ENCODE data around the gene LTBP2.

Gene LTBP2

DNA sequence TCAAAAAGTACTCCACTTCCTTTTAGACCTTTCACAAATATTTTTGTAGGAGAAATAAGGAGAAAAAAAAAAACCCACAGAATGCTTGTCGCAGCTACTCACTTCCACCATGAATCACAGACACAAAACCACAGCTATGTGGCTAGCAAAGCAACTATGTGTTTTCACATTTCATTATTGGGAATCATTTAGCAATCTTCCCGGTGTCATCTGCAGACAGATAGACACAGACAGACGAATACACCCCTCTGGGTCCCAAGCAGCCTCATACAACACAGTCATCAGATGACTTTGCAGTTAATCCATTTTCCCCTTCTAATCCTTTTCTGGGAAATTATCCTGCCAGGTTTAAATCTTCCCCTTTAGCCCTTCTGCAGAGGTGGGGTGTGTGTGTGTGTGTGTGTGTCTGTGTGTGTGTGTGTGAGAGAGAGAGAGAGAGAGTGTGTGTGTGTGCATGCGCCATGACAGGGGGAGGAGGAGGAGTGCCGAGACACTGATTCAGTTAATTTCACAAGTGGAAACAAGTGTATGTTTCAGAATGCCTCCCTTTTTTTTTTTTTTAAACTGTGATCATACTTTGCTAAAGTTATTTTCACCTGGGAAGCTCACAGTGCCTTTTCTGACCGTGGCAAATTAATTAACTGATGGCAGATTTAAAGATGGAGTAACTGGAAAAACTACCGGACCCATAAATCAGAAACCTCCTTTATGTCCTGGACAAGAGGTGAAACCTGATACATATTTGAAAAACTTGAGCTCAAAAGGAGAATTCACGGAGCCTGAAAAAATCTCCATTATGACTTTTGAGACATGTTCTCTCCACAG lies 39.9 kb downstream of the LTBP2 start:
- DNase-seq (ENCODE audit: low spot score) = peak; percentile 22

DNA sequence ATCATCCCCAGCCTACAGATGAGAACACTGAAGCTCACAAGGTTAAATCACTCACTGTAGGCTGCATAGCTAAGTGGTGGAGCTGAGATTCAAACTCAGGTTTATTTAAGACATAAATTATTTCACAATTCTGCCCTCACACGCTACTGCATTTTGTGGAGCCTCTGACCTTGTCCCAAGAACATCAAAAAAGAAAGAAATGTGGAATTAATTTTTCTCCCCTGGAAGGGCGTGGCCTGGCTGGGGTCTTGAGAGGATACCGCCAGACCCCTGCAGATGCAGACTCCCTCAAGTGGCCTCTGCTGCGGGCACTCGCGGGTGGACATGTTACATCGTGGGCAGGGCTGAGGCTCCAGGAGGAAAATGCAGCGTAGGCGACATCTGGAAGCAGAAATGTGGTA lies 40.6 kb downstream of the LTBP2 start:
- no peak for DNase-seq (ENCODE audit: low spot score)

DNA sequence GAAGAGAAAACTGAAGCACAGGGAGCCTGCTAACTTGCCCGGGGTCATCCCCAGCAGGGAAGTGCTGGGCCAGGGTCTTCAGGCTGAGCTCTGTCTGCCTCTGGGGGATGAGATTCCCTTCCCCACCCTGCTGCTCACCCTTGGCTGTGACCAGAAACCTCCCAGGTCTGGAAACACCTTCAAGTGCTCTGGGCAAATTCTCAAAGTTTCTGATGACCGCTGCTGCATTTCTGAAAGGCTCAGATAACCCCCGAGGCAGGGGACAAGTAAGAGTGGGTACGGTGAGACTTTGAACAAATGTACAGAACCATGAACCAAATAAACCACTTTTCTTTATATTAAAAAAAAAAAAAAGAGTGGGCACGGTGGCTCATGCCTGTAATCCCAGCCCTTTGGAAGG lies 41.3 kb downstream of the LTBP2 start:
- no peak for DNase-seq (ENCODE audit: low spot score)

DNA sequence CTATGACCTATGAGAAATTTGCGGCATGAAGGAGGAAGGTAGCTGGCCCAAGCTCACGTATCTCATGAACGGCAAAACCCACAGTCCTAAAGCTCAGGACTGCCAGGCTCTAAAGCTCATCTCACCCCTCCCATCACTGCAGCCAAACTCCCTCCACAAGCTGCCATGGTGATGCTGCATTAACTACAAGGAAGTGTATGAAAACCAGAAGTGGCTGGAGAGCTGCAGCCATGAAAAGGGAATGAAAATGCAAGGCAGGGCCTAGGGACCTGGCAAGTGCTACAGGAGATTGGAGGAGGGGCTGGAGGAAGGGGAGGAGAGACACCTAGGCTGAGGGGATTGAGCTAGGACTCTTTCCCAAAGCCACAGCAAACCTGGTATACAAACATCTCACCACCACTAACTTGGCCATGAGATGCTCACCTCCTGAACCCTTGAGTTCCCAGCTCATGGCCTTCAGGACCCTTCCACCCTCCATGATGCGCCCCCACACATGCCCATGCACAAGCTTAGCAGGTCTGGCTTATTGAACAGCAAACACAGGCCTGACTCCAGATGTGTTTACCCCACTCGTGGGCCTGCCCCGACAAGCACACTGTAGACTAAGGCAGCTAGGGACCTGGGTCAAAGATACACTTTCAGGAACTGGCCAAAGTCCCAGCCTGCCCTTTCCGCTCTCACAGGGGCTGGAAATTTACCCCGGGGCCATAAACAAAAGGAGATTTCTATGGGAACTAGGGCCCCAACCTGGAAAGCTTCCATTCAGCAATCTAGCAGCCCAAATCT lies 42.0 kb downstream of the LTBP2 start:
- no peak for DNase-seq (ENCODE audit: low spot score)

DNA sequence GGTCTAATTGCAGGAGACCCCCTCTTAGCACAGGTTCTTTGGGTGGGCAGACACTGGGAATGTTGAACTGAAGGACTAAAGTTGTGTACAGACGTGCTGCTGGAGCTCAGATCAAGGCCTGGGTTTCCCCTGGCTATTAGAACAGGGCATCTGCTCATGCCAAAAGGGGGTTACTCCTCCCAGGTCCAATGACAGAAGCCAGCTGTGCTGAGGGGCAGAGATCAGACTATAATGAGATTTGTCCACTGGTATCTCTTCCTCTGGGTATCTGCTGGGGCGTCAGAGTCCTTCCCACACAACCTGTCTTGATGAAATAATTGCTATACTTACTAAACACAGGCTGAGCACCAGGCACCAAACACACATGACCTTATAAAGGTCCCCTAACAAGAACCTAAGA lies 42.6 kb downstream of the LTBP2 start:
- DNase-seq (ENCODE audit: low spot score) = no peak

DNA sequence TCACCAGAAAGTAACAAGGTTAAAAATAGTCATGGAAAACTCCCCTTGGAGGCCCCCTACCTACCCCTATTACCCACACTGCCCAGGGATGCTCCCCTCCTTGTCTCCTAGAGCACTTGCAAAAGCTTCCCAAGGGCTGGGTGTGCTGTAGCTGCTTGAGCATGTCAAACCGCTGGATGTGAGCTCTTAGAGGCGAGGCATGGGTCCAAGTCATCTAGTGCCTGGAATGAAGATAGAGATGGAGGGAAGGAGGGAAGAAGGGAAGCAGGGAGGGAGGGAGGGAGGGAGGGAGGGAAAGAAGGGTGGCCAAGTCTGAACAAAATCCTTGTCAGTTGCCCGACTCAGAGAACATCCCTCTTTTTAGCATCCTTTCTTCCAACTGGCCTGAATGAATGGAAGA lies 43.1 kb downstream of the LTBP2 start:
- DNase-seq (ENCODE audit: low spot score) = no peak

DNA sequence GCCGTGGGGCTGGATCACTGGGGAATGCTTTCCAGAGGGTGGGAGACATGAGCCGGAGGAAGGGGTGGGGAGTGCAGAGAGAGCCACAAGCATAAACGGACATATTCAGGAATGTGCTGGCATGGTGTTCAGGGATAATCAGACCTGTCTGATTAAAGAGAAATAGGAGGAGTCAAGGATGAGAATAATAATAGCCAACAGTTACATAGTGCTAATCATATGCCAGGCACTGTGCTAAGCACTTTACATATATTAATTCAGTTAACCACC lies 43.7 kb downstream of the LTBP2 start:
- DNase-seq (ENCODE audit: low spot score) = no peak

DNA sequence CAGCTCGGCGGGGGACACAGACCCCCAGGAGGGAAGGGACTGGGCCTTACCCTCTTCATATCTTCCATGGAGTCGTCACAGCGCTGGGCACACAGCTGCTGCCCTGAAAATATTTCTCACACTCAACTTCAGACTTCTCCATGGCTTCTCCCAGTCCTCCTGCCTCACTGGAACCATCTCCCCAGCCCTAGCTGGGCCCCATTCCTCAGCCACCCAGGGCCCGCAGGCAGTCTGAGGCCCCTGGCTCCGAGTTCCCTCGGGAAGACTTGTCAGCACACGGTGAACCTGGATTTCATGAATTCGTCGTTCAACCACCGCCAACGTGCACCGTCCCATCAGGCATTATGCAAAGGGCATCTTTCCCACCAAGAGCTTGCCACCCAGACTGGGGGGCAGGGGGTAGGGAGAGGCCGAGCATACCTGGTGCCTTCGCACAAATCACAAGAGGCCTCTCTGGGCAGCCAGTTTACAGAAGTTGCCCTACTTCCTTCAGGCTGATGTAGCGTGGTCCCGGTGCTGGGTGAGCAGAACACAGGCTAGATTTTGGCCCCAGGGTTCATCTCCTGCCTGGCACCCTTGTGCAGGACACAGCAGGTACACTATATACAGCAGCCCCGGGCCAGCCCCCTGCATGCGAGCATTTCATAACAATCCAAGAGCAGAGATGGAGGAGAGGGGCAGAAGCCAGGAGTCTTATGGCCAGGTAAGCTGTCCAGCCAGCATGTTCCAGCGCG lies 44.2 kb downstream of the LTBP2 start:
- DNase-seq (ENCODE audit: low spot score) = no peak

DNA sequence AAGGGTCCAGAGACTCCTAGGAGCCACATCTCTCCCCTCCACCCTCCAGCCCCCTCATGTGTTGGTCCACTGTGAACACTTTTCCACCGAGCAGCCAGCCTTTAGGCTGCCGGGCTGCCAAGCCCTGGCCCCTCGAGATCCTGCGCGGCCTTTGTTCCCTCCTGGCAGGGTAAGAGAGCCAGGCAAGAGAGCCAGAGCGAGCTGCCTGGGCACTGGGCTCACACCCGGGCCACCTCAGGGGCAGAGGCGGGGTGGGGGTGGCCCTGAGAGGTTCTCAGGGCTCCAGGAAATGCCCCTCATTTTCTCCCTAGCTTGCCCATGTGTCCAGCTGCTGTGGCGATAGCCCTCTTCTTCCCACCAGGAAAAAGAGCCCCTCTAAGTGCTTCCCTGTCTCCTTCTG lies 44.8 kb downstream of the LTBP2 start:
- no peak for DNase-seq (ENCODE audit: low spot score)

DNA sequence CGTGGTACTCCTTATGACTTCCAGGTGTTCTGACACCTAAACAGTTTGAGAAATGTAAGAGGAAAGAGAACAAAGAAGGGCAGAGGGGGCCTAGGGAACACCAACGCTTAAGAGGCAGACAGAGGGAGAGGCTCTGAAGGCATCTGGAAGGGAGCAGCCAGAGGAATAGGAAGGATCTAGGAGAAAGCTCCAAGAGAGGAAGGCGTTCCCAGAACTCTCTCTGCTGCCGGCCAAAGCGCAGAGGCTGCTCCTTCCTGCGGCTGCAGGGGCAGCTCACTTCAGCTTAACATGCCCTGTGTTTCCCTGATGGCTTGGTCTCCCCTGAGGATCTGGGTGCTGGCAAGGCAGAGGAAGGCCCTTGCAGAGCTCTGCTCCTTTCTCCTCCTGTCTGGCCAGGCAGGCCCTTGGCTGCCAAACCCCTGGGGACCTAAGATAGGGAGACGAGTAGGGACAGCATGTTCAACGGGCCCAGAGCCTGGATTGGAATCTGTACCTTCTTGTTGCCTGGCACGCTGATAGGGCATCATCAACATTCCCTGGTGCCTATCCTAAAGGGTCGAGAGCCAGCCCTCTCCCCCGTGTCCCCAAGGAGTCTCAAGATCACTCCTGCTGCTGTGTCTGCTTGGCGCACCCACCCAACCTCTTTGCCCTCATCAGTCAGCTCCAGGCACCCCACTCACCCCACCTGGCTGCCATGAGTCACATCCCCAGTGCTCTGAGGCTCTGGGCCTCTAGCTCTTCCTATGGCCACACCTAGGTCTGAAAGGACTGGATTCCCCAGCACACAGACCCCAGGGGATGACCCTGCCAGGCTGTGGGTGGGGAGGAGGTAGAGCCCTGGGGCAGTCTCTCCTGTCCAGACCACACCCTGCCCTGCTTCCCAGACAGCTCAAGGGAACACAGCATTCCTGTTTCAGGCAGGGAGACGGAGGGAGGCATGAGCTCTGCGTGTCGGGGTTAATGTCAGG lies 45.6 kb downstream of the LTBP2 start:
- no peak for DNase-seq (ENCODE audit: low spot score)

DNA sequence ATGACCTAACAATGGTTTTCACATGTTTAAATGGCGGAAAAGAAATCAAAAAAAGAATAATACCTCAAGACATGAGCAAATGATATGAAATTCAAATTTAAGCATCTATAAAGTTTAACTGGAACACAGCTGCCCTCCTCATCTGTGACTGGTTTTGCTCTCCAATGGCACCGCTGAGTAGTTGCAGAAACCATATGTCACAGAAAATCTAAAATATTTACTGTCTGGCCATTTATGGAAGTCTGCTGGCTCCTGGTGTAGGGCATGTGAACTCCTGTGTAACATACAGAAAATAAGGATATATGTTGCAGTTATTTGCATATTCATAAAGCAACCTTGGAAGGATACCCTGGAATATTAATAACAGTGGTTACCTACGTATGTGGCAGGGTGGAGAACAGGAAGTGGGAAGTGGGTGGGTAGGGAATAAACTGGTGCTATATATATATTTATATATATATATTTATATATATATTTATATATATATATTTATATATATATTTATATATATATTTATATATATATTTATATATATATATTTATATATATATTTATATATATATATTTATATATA lies 48.4 kb downstream of the LTBP2 start:
- no peak for DNase-seq (ENCODE audit: low spot score)

DNA sequence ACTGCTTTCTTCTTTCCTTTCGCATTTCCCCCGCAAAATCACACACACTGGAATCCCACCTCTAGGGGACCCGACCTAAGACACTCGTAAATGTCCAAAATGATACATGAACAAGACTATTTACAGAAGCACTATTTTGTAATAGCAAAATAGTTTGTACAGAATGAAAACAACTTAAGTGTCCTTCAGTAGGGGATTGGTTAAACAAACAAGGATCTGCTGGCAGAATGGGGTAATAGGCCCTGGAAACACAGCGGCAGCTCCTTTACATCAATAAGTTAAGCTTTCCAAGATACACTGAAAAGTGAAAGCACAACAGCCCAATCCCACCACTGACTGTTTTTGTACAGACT lies 48.8 kb downstream of the LTBP2 start:
- DNase-seq (ENCODE audit: low spot score) = no peak

DNA sequence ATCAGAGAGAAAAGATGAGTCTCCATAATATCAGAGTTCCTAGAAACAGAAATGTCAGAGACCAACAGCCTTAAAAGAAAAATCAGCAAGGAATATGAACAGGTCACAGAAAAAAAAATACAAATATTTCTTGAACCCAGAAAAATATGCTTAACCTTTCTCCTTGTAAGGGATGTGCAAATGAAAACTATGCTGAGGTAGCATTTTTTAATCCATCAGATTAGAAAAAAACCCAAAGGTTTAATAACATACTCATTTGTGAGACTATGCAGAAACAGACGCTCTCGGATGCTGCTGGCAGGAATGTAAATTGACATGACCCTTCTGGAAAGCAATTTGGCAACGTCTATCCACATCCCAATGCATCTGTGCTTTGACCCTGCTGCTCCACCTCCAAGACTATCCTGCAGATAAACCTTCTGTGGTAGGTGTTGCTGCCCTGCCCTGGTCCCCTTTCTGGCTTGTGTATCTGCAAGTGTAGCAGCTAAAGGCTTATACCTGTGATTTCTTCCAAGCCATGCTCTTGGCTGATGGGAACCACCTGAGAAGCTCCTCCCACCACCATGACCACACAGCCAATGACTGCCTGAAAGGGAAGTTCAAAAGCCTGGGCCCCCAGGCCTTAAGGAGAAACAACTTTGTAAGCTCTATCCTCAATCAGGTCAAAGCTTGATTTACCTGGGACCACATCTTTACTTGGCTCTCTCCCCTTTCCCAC lies 49.4 kb downstream of the LTBP2 start:
- no peak for DNase-seq (ENCODE audit: low spot score)

DNA sequence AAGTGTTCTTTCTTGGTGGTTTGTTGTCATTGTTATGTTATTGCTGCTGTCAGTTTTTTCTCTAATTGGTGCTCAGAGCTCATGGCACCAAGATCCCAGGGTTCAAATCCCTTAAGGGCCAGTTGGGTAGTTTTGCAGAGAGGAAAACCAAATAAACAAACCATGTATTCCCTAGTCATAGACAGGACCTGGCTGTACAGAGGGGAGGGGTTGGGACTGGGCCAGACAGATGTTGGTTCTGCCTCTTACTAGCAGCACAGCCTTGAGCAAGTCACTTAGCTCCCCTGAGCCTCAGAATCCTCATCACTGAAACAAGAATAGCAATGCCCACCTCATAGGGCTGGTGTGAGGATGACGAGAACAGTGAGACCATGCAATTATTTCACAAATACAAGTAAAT lies 53.4 kb downstream of the LTBP2 start:
- DNase-seq (ENCODE audit: low spot score) = no peak

DNA sequence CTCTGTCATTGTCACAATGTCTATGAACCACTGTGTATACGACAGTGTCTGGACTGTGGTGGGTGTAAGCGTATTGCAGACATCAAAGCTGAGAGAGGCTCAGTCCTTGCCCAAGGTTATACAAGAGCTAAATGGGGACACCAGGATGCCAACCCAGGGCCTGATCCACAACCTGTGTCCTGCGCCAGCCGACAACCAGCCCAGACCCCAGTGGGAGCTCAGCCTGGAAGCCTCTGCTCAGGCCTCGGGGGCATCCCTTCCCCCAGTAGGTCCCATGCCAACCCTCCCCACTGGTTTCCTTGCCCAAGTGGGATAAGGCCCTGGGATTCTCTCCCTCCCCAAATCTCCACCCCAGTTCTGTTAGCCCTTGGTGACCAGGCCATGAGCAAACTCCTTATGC lies 54.3 kb downstream of the LTBP2 start:
- no peak for DNase-seq (ENCODE audit: low spot score)

DNA sequence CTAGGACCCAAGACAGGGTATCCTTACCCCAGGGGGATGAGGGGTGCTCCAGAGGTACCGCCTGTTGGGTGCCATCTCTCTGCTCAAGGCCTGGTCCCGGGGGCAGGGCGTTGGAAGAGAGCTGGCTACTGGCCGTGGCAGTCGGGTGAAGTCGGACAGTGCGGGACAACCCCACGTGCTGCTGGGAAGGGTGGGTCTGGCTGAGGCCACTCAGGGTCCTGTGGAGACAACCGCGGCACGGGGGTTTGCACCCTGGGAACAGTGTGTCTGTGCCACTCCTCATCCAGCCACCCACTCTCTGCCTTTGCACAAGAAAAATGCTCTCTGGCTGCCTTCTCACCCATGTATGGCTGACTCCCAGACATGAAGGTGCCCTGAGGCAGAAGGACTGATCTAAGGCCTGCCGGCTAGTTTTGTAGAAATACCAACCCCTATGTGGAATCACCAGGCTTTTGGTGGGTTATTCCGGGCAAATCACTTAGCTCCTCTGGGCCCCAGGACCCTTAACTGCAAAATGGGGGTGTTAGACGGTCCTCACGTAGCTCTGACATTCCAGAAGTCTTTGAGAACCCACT lies 56.5 kb downstream of the LTBP2 start:
- DNase-seq (ENCODE audit: low spot score) = no peak

DNA sequence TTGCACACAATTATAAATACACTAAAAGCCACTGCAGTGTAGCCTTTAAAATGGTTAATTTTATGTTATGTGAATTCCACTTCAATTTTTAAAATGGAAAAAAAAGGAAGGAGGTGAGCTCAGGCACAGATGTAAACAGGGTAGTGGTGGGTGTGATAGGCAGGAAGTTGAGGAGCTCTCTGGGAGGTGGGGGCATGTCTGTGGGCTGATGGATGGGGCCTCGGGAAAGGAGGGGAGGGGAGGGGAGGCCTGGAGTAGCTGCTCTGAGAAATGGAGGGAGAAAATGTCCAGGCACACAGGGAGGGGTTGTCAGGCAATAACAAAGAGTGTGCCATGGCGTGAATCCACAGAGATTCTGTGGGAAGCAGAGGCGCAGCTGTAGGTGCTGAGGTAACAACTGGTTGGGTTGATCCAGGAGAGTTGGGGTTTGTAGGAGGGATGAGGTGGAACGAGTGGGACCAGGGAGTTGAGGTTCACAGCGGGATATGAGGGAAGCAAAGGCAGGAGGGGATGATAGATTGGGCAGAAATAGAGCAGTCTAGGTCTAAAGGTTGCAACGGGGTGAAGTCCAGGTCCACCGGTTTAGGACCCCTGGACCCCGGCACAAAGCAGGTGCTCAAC lies 57.2 kb downstream of the LTBP2 start:
- DNase-seq (ENCODE audit: low spot score) = no peak

DNA sequence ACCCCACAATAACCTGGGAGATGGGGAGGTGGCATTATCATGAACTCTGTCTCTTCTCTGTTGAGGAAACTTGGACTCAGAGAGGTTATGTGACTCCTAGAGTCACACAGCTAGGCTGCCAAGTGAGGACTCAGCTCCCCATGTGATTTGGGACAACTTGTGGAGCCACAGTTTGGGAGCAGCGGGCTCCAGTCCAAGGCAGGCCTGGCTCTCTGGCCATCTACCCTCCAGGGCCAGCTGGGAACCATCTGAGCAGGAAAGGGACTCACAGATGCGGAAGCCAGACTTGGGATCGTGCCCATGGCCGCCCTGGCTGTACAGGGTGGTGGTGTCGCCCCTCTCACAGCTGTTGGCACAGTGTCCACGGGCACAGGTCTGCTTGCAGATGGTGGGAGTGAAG lies 59.4 kb downstream of the LTBP2 start:
- DNase-seq (ENCODE audit: low spot score) = no peak

DNA sequence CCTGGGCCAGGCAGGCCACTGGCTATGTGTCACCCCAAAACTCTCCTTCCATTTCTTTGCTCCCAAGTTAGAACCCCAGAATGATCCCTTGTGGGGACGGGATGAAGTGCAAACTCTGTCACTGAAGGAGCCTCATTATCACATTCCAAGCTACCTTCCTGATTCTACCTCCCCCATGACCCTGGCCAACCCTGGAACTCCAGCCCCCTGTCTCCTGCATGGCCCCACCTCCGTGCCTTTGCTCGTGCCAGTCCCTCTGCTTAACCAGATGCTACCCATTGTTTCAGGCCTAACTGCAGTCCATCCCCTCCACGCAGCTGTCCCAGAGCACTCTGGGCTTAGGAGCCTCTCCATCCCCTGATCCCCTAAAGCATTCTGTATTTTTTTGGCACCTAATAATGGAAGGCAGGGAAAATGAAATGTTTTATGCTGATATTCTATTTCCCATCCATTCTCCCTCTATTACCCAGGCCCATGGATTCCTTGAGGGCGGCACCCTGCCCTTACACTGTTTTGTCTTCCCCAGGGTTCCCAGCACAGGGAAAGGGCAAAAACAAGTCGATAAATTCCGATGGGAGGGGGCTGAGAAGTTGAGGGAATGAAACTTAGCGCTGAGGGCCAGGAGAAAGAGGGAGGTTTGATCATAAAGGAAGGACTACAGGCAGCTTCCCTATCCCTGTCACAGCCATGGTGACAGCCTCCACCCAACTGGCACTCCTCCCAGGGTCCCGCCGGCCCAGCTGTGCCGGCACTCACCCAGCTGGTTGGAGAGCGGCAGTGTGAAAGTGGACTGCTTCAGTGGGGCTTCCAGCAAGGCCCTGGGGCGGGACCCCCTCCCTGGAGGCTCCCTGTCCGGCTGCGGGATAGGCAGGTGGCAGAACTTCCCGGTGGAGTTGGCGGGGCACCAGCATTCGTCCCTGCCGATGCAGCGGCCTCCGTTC lies 60.3 kb downstream of the LTBP2 start:
- no peak for DNase-seq (ENCODE audit: low spot score)

Data from CD4-positive, alpha-beta T cell treated with Interleukin-6 at 100 ng/mL for 8 hours (primary cell).